ENCODE measurements around the gene ICAM4. TPM values are rescaled to one million over a fixed set of nuclear protein-coding genes. Genes with fewer than 3 reads are reported as not detected.

The ICAM4 gene
- total and polyA plus RNA-seq, 9 of the 15 experiments (the other 6 are each of a cell fraction or from before 2014, with no cell fraction given), result 14.1 to 86.1 (median 29.6) TPM

DNA sequence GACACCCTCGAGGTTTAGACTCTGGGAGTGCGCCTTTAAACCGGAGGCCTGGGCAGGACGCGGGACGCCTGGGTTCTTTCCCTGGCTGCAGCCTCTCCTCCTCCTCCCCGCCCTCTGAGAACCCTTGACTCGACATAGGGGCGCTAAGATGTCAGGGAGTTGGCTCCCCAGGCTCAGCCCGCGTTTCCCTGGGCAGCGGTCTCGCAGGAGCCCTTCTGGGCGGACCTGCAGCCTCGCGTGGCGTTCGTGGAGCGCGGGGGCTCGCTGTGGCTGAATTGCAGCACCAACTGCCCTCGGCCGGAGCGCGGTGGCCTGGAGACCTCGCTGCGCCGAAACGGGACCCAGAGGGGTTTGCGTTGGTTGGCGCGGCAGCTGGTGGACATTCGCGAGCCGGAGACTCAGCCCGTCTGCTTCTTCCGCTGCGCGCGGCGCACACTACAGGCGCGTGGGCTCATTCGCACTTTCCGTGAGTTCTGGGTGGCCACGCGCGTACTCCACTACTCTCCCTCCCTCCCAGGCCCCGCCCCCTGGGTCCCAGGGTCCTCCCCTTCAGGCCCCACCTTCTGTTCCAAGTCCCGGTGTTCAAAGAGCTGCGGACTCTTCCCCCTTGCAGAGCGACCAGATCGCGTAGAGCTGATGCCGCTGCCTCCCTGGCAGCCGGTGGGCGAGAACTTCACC is 4.3 kb downstream of the ICAM4 start (continued):
- TF ChIP-seq HDAC2 (IDR thresholded peaks at IDR 0.05) (peak; percentile 52; the same call in 1 of the 2 replicates), TCF7L2 (IDR thresholded peaks at IDR 0.05; ENCODE audit: low read depth, low read length) (no peak), NR2F6 (CRISPR knock-in tag; IDR thresholded peaks at IDR 0.05) (no peak), NR2C2 (CRISPR knock-in tag; IDR thresholded peaks at IDR 0.05) (peak; percentile 49; the same call in 1 of the 2 replicates), NR2C2 (tag; IDR thresholded peaks at IDR 0.05) (no peak), NR3C1 (CRISPR knock-in tag; IDR thresholded peaks at IDR 0.05) (no peak), NR1H2 (CRISPR knock-in tag; IDR thresholded peaks at IDR 0.05) (peak; percentile 80; the same call in 1 of the 2 replicates), ZBED1 (IDR thresholded peaks at IDR 0.05) (no peak; the same call in none of the 2 replicates), BMI1 (IDR thresholded peaks at IDR 0.05; ENCODE audit: low read length) (no peak), ILF3 (IDR thresholded peaks at IDR 0.05; ENCODE audit: borderline replicate concordance) (no peak), PTRF (tag; IDR thresholded peaks at IDR 0.05) (no peak), NFRKB (IDR thresholded peaks at IDR 0.05; ENCODE audit: low read depth) (peak; percentile 28; the same call in 1 of the 2 replicates), POLR2A (conservative IDR thresholded peaks at IDR 0.05) (peak; percentile 84), ETV5 (CRISPR knock-in tag; IDR thresholded peaks at IDR 0.05; ENCODE audit: low read depth) (no peak), SP1 (CRISPR knock-in tag; IDR thresholded peaks at IDR 0.05) (peak; percentile 67; the same call in 1 of the 2 replicates)
- TF ChIP-seq, protein P1, sequence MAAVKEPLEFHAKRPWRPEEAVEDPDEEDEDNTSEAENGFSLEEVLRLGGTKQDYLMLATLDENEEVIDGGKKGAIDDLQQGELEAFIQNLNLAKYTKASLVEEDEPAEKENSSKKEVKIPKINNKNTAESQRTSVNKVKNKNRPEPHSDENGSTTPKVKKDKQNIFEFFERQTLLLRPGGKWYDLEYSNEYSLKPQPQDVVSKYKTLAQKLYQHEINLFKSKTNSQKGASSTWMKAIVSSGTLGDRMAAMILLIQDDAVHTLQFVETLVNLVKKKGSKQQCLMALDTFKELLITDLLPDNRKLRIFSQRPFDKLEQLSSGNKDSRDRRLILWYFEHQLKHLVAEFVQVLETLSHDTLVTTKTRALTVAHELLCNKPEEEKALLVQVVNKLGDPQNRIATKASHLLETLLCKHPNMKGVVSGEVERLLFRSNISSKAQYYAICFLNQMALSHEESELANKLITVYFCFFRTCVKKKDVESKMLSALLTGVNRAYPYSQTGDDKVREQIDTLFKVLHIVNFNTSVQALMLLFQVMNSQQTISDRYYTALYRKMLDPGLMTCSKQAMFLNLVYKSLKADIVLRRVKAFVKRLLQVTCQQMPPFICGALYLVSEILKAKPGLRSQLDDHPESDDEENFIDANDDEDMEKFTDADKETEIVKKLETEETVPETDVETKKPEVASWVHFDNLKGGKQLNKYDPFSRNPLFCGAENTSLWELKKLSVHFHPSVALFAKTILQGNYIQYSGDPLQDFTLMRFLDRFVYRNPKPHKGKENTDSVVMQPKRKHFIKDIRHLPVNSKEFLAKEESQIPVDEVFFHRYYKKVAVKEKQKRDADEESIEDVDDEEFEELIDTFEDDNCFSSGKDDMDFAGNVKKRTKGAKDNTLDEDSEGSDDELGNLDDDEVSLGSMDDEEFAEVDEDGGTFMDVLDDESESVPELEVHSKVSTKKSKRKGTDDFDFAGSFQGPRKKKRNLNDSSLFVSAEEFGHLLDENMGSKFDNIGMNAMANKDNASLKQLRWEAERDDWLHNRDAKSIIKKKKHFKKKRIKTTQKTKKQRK (IDR thresholded peaks at IDR 0.05; ENCODE audit: borderline replicate concordance, low read depth, low read length), result no peak
- TF ChIP-seq, protein P2, sequence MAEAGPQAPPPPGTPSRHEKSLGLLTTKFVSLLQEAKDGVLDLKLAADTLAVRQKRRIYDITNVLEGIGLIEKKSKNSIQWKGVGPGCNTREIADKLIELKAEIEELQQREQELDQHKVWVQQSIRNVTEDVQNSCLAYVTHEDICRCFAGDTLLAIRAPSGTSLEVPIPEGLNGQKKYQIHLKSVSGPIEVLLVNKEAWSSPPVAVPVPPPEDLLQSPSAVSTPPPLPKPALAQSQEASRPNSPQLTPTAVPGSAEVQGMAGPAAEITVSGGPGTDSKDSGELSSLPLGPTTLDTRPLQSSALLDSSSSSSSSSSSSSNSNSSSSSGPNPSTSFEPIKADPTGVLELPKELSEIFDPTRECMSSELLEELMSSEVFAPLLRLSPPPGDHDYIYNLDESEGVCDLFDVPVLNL (CRISPR knock-in tag; IDR thresholded peaks at IDR 0.05; ENCODE audit: low read depth), result no peak
- TF ChIP-seq, protein P3, sequence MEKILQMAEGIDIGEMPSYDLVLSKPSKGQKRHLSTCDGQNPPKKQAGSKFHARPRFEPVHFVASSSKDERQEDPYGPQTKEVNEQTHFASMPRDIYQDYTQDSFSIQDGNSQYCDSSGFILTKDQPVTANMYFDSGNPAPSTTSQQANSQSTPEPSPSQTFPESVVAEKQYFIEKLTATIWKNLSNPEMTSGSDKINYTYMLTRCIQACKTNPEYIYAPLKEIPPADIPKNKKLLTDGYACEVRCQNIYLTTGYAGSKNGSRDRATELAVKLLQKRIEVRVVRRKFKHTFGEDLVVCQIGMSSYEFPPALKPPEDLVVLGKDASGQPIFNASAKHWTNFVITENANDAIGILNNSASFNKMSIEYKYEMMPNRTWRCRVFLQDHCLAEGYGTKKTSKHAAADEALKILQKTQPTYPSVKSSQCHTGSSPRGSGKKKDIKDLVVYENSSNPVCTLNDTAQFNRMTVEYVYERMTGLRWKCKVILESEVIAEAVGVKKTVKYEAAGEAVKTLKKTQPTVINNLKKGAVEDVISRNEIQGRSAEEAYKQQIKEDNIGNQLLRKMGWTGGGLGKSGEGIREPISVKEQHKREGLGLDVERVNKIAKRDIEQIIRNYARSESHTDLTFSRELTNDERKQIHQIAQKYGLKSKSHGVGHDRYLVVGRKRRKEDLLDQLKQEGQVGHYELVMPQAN (IDR thresholded peaks at IDR 0.05; ENCODE audit: borderline replicate concordance), result 0 out of 2 replicates have a peak, but pooled peaks have one; percentile 40
- TF ChIP-seq, protein P4, sequence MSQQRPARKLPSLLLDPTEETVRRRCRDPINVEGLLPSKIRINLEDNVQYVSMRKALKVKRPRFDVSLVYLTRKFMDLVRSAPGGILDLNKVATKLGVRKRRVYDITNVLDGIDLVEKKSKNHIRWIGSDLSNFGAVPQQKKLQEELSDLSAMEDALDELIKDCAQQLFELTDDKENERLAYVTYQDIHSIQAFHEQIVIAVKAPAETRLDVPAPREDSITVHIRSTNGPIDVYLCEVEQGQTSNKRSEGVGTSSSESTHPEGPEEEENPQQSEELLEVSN (IDR thresholded peaks at IDR 0.05; ENCODE audit: borderline replicate concordance in 1 of 2, extremely low read depth in 1 of 2, insufficient read depth in 1 of 2, insufficient read length in 1 of 2, low read depth in 1 of 2, low read length in 1 of 2, poor library complexity in 1 of 2, severe bottlenecking in 1 of 2), result peak in 1 of 2 experiments; percentile 67
